ENCODE data around the gene ANP32A.

Gene ANP32A

GRCh38 chr15:68833700-68834331 is 13.1 kb upstream of the ANP32A start:
- Mint-ChIP-seq H3K27me3 (peaks cover 19% of the 10 kb centered on the region), H3K4me3 (no peak overlapping the region), H3K27ac (no peak overlapping the region), H3K4me1 (peaks cover 26% of the 10 kb centered on the region), H3K9me3 (peaks cover 15% of the 10 kb centered on the region), H3K36me3 (ENCODE audit: low read depth) (peaks cover 11% of the 10 kb centered on the region)
- ATAC-seq (no peak), DNase-seq (no peak)

DNA sequence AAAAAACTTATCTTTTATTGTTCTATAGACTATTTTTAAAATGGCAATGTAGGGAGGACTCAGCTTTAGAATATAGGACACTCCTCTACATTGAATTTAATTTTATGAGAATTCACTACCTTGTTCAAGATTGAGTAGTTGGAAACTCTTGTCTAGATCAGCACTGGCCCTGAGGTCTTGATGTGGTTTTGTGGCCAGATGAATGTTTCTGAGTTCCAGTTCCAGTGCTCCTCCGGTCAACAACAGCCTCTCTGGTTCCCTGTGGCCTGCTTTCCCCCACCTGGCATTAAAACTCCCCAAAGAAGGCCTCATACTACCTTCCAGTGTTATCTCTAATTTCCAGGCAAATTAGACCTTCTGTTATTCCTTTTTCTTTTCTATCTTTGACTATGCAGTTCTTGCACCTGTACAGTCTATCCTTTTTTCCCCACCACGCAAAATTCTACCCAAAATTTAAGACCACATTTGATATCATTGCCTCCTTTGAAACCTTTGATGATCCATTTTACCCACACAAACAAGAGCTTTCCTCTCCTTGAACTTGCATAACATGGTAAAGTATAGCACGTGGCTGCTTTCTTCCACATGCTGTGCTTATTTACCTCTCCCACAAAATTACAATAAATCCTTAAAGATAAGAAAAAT is 9.6 kb upstream of the ANP32A start:
- H3K9me3 Mint-ChIP-seq: peaks cover under 1% of the 10 kb centered on the region
- H3K4me3 Mint-ChIP-seq: no peak overlapping the region
- peaks cover 29% of the 10 kb centered on the region for H3K4me1 Mint-ChIP-seq
- peak; percentile 83 for ATAC-seq
- H3K27ac Mint-ChIP-seq: peak overlapping the region; percentile 14
- no peak for DNase-seq
- no peaks in the 10 kb centered on the region for H3K27me3 Mint-ChIP-seq
- H3K36me3 Mint-ChIP-seq (ENCODE audit: low read depth): no peaks in the 10 kb centered on the region

DNA sequence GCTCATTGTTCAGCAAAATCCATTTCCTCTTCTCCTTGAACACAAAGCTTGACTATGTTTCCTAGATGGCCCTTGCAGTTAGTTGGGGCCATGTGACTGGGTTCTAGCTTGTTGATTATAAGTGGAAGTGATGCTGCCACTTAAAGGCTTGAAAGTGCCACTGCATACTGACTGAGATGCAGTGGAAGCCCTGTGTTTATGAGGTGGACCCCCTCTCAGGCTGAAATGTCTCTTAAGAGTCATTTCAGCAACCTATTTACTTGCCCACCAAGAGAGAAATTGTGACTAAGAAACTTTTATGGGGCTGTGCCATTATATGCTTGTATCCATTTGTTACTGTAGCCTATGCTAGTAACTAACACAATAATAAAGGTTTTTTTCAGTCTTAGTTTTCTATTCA is 8.4 kb upstream of the ANP32A start:
- no peak for DNase-seq

DNA sequence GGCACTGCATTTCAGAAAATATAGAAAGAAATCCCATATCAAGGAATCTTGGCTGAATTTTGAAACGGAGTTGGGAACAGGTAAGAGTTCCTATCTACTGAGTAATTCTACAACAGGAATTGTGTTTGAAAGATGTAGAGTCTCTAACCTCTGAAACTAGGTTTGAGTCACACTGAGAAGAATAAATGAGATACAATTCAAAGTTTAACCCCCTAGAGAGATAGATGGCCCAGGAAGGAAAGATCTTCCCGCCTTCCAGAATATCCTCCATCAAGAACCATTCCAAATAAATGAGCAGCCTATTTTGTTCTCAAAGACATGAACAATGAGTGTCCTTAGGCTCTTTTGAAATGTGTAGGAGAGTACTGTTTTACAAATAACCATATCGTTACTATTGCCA is 2.9 kb upstream of the ANP32A start:
- Mint-ChIP-seq H3K9me3 (no peaks in the 10 kb centered on the region), H3K4me3 (no peak overlapping the region), H3K36me3 (ENCODE audit: low read depth) (peaks cover 3% of the 10 kb centered on the region), H3K4me1 (peaks cover 22% of the 10 kb centered on the region), H3K27me3 (no peaks in the 10 kb centered on the region), H3K27ac (no peak overlapping the region)
- ATAC-seq (no peak), DNase-seq (no peak)

More for the DNA sequence above, 8.4 kb upstream of the ANP32A start:
- ATAC-seq: peak; percentile 86
- H3K27ac Mint-ChIP-seq: no peak overlapping the region
- no peaks in the 10 kb centered on the region for H3K36me3 Mint-ChIP-seq (ENCODE audit: low read depth)
- H3K4me3 Mint-ChIP-seq: no peak overlapping the region
- H3K9me3 Mint-ChIP-seq: no peaks in the 10 kb centered on the region
- H3K4me1 Mint-ChIP-seq: peaks cover 26% of the 10 kb centered on the region
- no peaks in the 10 kb centered on the region for H3K27me3 Mint-ChIP-seq

- Mint-ChIP-seq H3K9me3 (no peaks in the 10 kb centered on the region), H3K36me3 (ENCODE audit: low read depth) (peaks cover 3% of the 10 kb centered on the region), H3K27ac (no peak overlapping the region), H3K4me1 (peaks cover 19% of the 10 kb centered on the region), H3K4me3 (no peak overlapping the region), H3K27me3 (no peaks in the 10 kb centered on the region)
- ATAC-seq (no peak), DNase-seq (no peak)
Measured at GRCh38 chr15:68822818-68823217, 2.1 kb upstream of the ANP32A start.

DNA sequence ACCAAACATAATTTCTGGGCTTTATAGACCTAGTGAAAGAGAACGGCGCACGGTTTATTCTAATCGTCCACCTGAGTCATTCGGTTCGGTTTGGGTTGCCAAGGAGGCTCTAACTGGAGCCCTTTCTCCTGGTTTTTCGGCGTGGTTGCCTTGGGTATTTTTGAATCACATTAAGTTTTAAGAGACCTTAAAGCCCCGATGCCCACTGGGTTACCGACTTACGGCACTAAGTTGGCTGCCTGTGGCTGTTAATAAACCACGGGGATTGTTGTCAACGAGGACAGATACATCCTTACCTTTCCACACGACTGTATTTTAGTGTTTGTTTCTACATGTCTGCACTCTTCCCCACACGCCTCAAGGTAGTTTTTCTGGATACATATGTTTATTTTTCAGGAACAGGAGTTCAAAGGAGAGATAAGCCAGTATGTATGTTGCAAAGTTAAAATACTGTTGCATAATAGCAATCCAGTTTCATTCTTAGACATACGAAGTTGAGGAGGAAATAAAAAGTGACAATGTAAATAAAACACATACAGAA is 1.2 kb upstream of the ANP32A start:
- Mint-ChIP-seq H3K27ac (peak overlapping the region; percentile 78), H3K9me3 (no peaks in the 10 kb centered on the region), H3K36me3 (ENCODE audit: low read depth) (peaks cover 7% of the 10 kb centered on the region), H3K4me3 (peak overlapping the region; percentile 99), H3K4me1 (peaks cover 24% of the 10 kb centered on the region), H3K27me3 (no peaks in the 10 kb centered on the region)
- DNase-seq (peak; percentile 23), ATAC-seq (no peak)

DNA sequence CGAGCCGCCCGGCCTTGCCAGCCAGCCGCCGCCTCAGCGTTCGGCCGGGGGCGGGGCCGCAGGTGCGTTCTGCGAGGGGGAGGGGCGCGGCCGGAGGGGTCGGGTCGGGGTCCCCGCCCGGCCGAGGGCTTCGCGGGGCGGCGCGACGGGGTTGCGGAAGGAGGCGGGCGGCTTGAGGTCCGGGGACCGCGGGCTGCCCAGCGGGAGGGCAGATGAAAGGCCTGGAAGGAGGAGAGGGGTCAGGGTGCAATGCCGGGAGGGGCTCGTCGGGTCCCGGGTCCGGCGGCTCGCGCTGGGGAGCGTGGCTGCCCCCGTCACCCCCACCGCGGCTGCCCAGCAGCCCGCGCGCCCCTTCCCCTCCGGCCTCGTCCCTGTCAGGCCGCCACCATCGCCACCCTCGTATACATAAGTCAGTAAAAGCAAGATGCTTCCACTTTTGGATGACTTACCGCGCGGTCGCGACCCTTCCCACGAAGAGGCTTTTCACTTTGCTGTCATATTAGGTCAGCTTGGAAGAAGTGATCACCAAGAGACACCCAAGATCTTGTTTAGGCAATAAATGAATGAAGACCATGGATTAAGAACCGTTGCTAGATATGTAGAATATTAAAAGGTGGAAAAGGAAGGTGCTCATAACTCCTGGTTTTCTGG is 620 bp upstream of the ANP32A start:
- H3K9me3 Mint-ChIP-seq: no peaks in the 10 kb centered on the region
- peak overlapping the region; percentile 99 for H3K4me3 Mint-ChIP-seq
- no peak for ATAC-seq
- H3K27me3 Mint-ChIP-seq: no peaks in the 10 kb centered on the region
- DNase-seq: no peak
- H3K4me1 Mint-ChIP-seq: peaks cover 30% of the 10 kb centered on the region
- peaks cover 8% of the 10 kb centered on the region for H3K36me3 Mint-ChIP-seq (ENCODE audit: low read depth)
- peak overlapping the region; percentile 97 for H3K27ac Mint-ChIP-seq

DNA sequence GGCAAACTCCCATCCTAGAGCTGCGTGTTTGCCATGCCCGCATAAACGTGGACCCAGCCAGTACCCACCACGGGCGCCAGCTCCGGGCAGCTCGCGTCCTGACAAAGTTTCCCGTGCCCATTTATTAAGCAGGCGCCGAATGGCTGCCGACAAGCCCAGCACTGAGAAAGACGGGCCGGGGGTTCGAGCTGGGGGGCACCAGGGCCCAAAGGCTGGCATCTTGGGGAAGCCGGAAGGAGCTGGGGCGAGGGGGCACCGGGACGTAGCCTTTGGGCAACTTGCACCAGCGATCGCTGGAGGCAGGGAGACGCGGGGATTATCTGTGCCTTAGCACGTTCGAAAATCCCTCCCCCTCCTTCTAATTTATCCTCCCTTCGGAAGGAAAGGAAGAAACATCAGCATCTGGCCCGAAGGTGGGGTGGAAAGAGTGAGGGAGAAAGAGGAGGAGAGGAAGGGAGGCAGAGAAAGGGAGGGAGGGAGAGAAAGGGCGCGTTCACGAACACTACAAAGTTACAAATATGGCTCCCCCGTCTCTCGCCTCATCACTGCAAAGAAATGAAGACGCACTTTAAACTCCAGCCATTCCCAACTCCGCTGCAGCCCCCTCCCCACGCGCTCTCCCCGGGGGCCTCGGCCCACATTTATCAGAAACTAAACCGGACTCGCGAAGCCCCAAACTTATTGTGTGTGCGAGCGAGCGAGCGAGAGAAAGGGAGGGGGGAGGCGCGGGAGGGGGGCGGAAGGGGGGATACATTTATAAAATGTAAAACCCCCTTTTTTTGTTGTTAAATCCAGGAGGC is 1.0 kb downstream of the ANP32A start:
- ATAC-seq (peak; percentile 4), DNase-seq (peak; percentile 57)
- peaks cover 24% of the 10 kb centered on the region for H3K36me3 Mint-ChIP-seq (ENCODE audit: low read depth)
- H3K27ac Mint-ChIP-seq: peak overlapping the region; percentile 97
- peaks cover 46% of the 10 kb centered on the region for H3K4me1 Mint-ChIP-seq
- H3K4me3 Mint-ChIP-seq: peak overlapping the region; percentile 99
- no peaks in the 10 kb centered on the region for H3K9me3 Mint-ChIP-seq
- H3K27me3 Mint-ChIP-seq: no peaks in the 10 kb centered on the region

DNA sequence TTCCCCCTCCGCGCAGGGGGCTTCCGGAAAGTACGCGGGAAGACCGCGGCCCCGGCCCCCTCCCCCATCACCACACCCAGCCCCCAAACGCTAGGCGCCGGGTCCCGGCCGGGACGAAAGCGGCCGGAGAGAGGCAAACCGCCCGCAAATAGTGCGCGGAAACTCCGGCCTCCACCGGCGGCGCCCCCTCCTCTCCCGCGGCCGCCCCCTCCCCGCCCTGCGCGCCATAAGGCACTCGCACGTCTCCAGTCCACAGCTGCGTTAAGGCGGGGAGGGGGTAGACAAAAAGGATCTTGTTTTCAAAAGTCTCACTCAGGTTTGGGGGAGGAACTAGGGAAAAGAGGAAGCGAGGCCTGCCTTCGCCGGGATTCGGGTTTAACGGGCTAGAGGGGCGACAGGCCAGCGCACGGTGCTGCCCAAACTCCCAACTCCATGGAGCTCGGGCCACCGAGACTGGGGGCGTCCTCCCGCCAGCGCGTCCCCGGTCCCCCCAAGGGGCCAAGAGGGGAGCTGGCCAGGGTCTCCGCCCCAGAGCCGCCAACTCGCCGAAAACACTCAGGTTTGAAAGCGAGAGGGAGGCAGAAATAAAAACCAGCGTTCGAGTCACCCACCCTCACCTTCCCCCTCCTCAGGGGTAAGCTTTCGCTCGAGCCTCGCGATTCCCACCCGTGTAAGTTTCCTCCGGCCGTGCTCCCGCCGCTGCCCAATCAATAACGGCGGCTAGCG is 1.8 kb downstream of the ANP32A start:
- H3K27me3 Mint-ChIP-seq: no peaks in the 10 kb centered on the region
- H3K36me3 Mint-ChIP-seq (ENCODE audit: low read depth): peaks cover 26% of the 10 kb centered on the region
- H3K4me1 Mint-ChIP-seq: peaks cover 51% of the 10 kb centered on the region
- peak overlapping the region; percentile 99 for H3K4me3 Mint-ChIP-seq
- DNase-seq: peak; percentile 58
- H3K27ac Mint-ChIP-seq: peak overlapping the region; percentile 97
- ATAC-seq: no peak
- H3K9me3 Mint-ChIP-seq: no peaks in the 10 kb centered on the region

DNA sequence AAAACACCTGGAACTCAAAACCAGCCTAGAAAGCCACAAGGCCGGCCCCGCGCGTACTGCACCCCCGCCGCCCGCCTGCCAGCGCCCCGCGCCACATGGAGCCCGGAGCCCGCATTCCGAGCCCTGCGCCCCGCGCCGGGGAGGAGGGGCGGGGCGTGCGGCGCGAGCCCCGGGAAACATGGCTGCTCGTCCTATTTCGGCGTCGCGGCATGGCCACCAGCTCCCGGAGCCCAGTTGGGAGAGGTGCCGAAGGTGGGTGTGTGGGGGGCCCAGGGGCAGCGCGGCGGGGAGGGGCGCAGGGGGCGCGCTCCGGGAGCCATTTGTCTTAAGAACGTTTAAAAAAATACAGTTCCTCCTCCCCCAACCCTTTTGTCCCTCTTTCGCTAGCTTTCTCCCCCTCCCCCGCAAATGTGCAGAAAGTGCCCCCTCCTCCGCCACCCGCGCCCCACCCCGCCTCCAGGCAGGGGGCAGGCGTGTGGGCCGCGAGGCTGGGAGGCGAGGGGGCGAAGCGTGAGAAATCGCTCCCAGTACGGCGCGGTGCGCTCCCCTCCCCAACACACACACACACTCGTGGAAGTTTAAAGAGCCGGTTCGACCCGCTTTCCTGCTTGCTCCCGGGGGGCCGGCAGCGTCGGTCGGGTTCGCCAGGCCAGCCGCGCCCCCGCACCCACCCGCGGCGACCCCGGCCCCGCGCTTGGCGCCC is 2.5 kb downstream of the ANP32A start:
- H3K36me3 Mint-ChIP-seq (ENCODE audit: low read depth): peaks cover 26% of the 10 kb centered on the region
- peak; percentile 13 for ATAC-seq
- peaks cover 53% of the 10 kb centered on the region for H3K4me1 Mint-ChIP-seq

DNA sequence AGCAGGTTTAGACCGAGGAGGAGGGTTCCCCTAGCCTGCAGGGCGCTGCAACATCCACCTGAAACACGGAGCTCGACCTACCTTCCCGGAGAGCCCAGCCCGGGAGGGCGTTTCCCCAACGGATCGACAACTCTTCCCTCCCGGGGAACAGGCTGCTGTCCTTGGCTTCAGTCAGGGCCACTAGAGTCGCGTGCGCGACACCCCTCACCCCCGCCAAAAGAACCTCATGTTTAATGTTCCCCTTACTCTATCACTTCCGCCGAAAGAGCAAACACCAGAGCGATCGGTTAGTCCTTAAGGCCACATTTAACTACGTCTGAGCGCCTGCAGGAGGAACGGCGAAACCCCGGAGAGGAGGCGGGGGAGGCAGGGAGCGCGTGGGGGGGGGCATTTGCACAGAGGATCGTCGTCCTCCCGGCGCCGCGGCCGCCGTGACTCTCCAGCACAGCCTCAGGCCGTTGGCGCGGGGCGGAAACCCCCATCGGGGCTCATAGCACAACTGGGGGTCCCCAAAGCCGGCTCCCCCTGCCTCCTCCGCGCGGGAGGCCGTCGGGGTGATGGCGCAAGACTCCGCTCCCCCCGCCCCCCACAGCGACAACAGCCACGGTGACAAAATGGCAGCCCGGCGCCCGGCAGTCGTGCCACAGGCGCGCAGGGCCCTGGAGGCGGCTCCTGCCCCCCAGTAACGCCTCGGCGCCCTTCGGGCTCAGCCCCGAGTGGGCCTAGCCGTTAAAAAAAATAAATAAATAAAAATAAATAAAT is 3.2 kb downstream of the ANP32A start:
- ATAC-seq (peak; percentile 25), DNase-seq (peak; percentile 74)
- Mint-ChIP-seq H3K27me3 (no peaks in the 10 kb centered on the region), H3K36me3 (ENCODE audit: low read depth) (peaks cover 26% of the 10 kb centered on the region), H3K27ac (peak overlapping the region; percentile 97), H3K4me1 (peaks cover 54% of the 10 kb centered on the region), H3K4me3 (peak overlapping the region; percentile 95), H3K9me3 (no peaks in the 10 kb centered on the region)

More for the DNA sequence above, 2.5 kb downstream of the ANP32A start:
- Mint-ChIP-seq H3K27me3 (no peaks in the 10 kb centered on the region), H3K4me3 (peak overlapping the region; percentile 99), H3K27ac (peak overlapping the region; percentile 64), H3K9me3 (no peaks in the 10 kb centered on the region)
- peak; percentile 72 for DNase-seq

DNA sequence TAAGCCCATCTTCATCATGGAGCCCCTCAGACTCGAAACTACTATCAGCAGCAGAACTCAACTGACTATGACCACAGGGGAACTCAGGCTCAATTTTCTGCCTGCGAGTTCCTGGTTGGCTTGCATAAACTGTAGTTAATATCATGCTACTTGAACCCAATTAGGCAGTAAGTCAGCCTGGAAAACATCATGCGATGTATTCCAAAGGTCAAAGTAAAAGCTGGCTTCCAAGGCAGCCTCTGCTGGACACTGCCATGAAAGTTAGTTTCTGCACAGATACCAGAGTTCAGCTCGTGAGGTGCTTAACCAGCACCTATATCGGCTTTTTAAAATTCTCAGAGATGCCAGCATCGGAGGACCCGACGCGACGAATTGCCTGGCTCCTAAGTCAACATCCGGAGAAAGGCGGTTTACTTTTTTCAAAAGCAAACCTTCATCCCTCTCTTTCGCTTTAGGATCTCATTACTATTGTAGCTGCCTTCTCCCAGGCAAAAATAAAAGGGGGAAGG is 3.8 kb downstream of the ANP32A start:
- no peak for DNase-seq
- H3K4me3 Mint-ChIP-seq: peak overlapping the region; percentile 95
- H3K4me1 Mint-ChIP-seq: peaks cover 55% of the 10 kb centered on the region

More for the DNA sequence above, 3.8 kb downstream of the ANP32A start:
- no peaks in the 10 kb centered on the region for H3K27me3 Mint-ChIP-seq
- peak overlapping the region; percentile 97 for H3K27ac Mint-ChIP-seq
- no peak for ATAC-seq
- H3K36me3 Mint-ChIP-seq (ENCODE audit: low read depth): peaks cover 31% of the 10 kb centered on the region
- no peaks in the 10 kb centered on the region for H3K9me3 Mint-ChIP-seq

All from activated naive CD8-positive, alpha-beta T cell treated with anti-CD3 and anti-CD28 coated beads, Interleukin-2, amount 50 U/mL, for 24 hours (primary cell).